Fibroblast of villous mesenchyme (primary cell): Measurements from ENCODE around the gene NXPH4. TPM values are rescaled to one million over a fixed set of nuclear protein-coding genes. Genes with fewer than 3 reads are reported as not detected.
A peak's percentile ranks its signal among the peaks of the same experiment; 100 is the strongest.

Experiments
- DNase-seq: peaks from one replicate; pipeline ENCODE4 v3.0.0-alpha.2; 2010; ENCODE audit warnings: low read depth
- H3K4me3 ChIP-seq: 2 replicates; pipeline ENCODE4 v1.5.1; 2011; ENCODE audit warnings: low read depth, mild to moderate bottlenecking, low read length
- total RNA-seq: library from RNA; depleted of rRNA; stranded (reverse); fragments of >200 nt; gene quantifications from 2 replicates; pipeline ENCODE4 v1.2.3, GENCODE V29; 2012
- TF ChIP-seq, protein P1 (sequence below): IDR thresholded peaks from 2 replicates; pipeline ENCODE4 v1.5.1; 2012; ENCODE audit warnings: low read depth, mild to moderate bottlenecking, low read length; ENCODE audit not compliant: insufficient read depth

The NXPH4 gene
- total RNA-seq: 1.3 and 1.6 TPM in 2 replicates

DNA sequence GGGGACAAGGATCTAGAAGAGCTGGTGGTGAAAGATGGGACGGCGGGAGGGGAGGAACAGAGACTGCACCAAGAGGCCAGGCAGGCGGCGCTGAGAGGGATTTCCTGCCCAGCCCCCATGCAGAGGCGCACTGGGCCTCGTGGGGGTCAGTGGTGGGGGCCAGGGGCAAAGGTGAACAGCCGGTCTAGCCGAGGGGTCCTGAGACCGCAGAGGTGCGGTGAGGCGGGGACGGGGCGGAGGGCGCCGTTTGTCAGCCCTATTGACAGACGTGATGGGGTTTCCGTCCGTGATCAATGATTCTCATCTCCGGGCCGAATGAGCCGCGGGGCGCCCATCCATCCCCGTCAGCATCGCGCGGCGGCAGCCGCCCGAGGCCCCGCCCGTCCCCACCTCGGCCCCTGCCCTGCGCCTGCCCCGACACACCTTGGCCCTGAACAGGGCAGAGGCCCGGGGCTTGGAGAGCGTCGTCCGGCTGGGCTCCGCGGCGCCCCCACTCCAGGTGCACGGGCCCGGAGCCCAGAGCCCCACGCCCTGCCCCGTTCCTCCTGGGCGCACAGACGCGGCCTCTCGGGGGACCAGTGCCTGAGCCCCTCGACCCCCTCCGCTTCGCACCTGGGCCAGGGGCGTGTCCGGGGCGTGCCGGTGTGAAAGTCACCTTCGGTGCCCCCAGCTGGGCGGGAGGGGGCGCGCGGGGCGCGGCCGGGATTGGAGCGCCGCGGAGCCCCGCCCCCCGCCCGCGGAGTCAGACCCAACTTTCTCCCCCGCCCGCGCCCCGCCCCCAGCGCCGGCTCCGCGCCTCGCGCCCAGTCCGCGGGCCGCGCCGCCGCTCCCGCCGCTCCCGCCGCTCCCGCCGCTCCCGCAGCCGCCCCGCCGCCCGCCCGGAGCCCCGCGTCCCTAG lies at the start of gene NXPH4:
NXPH4 (plus strand) TSS at position 781 of the 898 bp plus-strand sequence. CDS start 176 bp downstream, outside the sequence.
- TF ChIP-seq, protein P1, sequence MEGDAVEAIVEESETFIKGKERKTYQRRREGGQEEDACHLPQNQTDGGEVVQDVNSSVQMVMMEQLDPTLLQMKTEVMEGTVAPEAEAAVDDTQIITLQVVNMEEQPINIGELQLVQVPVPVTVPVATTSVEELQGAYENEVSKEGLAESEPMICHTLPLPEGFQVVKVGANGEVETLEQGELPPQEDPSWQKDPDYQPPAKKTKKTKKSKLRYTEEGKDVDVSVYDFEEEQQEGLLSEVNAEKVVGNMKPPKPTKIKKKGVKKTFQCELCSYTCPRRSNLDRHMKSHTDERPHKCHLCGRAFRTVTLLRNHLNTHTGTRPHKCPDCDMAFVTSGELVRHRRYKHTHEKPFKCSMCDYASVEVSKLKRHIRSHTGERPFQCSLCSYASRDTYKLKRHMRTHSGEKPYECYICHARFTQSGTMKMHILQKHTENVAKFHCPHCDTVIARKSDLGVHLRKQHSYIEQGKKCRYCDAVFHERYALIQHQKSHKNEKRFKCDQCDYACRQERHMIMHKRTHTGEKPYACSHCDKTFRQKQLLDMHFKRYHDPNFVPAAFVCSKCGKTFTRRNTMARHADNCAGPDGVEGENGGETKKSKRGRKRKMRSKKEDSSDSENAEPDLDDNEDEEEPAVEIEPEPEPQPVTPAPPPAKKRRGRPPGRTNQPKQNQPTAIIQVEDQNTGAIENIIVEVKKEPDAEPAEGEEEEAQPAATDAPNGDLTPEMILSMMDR: no peak
- DNase-seq: no peak
- H3K4me3 ChIP-seq: peak within 1 kb of the TSS; percentile 60

DNA sequence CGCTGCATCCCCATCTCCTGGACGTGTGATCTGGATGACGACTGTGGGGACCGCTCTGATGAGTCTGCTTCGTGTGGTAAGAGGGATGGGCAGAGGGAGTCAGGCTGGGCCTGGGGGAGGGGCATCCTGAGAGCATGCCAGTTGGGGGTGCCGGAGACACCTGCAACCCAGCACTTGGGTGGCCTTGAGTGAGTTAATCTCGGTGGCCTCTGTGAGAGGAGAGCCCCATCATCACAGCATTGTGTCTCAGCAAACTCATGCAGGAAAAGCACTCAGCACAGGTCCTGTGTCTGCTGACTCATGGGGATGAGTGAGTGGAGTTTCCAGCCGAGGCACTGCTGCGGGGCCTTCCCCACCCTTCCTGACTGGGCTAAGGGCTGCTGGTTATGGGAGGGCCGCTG lies 49.6 kb upstream of the NXPH4 start:
- TF ChIP-seq, protein P1: no peak
- no peak for DNase-seq
- H3K4me3 ChIP-seq: no peak overlapping the region

DNA sequence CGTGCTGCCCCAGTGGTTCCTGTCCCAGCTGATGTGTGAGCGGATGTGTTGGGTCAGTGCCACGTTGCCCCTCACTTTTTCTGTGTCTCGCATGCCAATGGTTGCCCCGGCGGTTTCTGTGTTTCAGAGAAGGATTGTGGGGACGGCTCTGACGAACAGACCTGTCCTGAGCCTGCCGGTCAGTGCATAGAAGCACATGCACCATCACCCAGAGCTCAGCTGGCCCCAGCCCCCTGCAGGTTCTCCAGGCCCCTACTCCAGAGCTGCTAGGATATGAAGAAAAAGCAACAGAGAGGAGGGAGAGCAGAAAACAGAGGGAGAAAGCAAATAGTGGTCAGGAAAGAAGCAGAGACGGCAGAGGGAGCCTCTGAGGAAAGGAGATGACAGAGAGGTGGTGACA lies 48.5 kb upstream of the NXPH4 start:
- H3K4me3 ChIP-seq: no peak overlapping the region
- TF ChIP-seq, protein P1: no peak
- DNase-seq: no peak

DNA sequence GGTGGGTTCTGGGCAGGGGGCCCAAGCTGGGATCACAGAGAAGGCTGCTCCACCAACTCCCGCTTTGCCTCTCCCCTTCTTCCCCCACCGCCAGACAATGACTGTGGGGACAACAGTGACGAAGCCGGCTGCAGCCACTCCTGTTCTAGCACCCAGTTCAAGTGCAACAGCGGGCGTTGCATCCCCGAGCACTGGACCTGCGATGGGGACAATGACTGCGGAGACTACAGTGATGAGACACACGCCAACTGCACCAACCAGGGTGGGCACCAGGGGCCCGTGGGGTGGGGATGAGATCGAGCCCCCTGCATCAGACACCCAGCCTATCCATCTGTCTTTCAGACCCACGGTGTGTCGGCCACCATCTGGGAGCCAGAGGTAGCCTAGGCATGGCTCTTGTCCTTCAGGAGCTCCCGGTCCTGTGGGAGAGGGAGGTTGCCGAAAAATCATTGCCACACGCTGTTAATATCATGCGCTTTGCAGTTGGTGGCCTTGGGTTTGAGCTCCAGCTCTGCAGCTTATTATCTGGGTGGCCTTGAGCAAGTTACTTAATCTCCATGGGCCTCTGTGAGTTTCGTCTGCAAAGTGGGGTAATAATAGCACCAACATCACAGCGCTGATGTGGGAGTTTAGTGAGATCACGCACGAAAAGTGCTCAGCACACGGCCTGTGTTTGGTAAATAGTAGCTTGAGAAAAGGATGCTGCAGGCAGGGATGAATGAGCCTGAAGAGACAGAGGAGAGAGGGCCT lies 47.4 kb upstream of the NXPH4 start:
- DNase-seq: no peak
- TF ChIP-seq, protein P1: no peak
- H3K4me3 ChIP-seq: no peak overlapping the region

DNA sequence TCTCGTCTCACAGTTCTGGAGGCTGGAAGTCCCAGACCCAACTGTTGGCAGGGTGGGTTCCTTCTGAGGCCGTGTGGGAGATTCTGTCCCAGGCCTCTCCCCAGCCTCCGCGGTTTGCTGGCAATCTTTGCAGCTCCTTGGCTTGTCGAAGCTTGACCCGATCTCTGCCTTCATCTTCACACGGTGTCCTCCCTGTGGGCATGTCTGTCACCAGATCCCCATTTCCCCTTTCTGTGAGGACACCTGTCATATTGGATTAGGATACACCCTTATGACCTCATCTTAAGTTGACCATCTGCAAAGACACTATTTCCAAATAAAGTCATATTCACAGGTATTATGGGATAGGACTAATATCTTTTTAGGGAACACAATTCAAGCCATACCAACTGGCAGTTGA lies 46.6 kb upstream of the NXPH4 start:
- DNase-seq: no peak
- TF ChIP-seq, protein P1: no peak
- no peak overlapping the region for H3K4me3 ChIP-seq

DNA sequence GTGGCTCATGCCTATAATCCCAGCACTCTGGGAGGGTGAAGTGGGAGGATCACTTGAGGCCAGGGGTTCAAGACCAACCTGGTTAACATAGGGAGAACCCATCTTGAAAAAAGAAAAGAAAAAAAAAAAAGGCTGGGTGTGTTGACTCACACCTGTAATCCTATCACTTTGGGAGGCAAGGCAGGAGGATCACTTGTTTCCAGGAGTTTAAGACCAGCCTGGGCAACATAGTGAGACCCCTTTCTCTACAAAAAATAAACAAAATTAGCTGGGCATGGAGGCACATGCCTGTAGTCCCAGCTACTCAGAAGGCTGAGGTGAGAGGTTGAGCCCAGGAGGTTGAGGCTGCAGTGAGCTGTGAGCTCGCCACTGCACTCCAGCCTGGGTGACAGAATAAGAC lies 46.2 kb upstream of the NXPH4 start:
- TF ChIP-seq, protein P1: no peak
- DNase-seq: no peak
- H3K4me3 ChIP-seq: no peak overlapping the region
